ENCODE measurements around the gene BTN2A1. TPM values are rescaled to one million over a fixed set of nuclear protein-coding genes. Genes with fewer than 3 reads are reported as not detected.

Gene BTN2A1
- total and polyA plus RNA-seq, 9 of the 15 experiments (the other 6 are each of a cell fraction or from before 2014, with no cell fraction given): 6.7 to 22.1 (median 16.4) TPM

DNA sequence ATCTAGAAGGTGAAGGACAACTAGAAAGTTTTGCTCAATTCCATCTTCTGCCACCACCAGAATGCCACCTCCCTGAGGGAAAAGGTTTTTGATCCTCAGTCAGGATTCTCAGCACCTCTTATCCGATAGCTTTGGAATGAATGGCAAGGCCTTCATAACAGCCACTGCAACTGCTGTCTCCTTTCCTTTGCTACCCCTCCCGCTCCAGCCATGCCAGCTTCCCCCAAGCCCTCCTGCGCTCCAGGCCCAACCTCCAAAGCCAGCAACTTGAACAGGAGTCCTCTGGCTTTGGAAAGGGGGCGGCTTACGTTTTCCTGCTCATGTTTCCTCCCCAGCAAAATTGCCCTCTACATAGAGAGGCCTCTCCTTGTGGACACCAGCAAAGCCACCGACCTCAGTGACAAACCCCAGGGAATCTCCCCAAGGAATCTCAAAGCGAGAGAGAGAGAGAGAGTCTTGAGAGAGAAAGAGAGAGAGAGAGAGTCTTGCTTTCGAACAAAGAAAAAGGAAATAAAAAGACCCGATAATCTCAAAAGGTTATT, 420 bp upstream of the BTN2A1 start (continued):
- TF ChIP-seq STAT5B (CRISPR knock-in tag; IDR thresholded peaks at IDR 0.05) (no peak), U2AF2 (optimal IDR thresholded peaks at IDR 0.05; ENCODE audit: low read depth, low read length) (no peak), ZNF175 (CRISPR knock-in tag; IDR thresholded peaks at IDR 0.05; ENCODE audit: low read depth) (no peak), AFF4 (CRISPR knock-in tag; IDR thresholded peaks at IDR 0.05) (no peak), CREM (IDR thresholded peaks at IDR 0.05; ENCODE audit: low read depth) (no peak), SMAD4 (CRISPR knock-in tag; conservative IDR thresholded peaks at IDR 0.05) (no peak), KLF16 (IDR thresholded peaks at IDR 0.05) (no peak), HNRNPK (IDR thresholded peaks at IDR 0.05; ENCODE audit: low read depth, low read length, poor library complexity, severe bottlenecking) (no peak), POU5F1 (IDR thresholded peaks at IDR 0.05; ENCODE audit: borderline replicate concordance, low read depth, low read length, partially characterized antibody) (no peak), STAT5A (IDR thresholded peaks at IDR 0.05; ENCODE audit: borderline replicate concordance, low read length) (no peak), MYNN (IDR thresholded peaks at IDR 0.05) (no peak), MYNN (CRISPR knock-in tag; IDR thresholded peaks at IDR 0.05) (no peak)
